EL (cell line): Measurements from ENCODE around the gene SEC14L1.

Experiments used
- DNase-seq: peaks from one replicate; pipeline ENCODE4 v3.0.0-alpha.2; 2016

Gene SEC14L1

DNA sequence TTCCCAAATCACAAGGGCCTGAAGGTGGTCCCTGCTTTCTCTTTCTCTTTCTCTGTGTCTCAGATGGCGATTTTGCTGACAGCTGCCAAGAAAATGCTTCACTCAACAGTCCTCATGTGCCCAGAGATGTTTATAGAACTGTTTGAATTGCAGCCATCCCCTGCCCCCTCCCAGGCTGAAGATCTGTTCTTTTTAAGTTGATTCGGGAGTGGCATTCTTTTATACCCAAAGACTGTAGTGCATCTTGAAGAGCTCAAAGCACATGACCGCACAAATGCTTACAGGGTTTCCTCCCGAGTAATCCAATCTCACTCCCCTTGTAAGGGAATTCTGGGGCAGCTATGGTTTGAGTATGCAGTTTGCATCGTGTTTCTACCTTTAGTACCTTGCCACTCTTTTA lies 75.7 kb downstream of the SEC14L1 start:
- no peak for DNase-seq

DNA sequence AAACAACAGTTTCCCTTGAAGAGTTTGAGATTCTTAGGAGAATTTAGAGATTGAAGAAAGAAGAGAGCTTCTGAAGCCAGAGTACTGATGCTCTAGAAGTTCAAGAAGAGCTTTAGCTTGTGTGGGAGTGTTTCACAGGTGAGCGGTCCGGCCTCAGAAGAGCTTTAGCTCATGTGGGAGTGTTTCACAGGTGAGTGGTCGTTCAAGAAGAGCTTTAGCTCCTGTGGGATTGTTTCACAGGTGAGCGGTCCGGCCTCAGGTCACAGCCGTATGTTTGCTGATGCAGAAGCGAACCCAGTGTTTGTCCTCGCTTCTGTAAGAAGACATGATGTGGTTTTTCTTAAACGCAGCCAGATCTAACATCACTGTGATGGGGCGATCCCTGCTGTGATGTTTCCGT lies 76.4 kb downstream of the SEC14L1 start:
- DNase-seq: no peak

GRCh38 chr17:77217566-77217965 lies 76.8 kb downstream of the SEC14L1 start:
- DNase-seq: no peak

- no peak for DNase-seq
These were observed 78.1 kb downstream of the SEC14L1 start for GRCh38 chr17:77218902-77219301.

GRCh38 chr17:77222356-77222755 lies 81.6 kb downstream of the SEC14L1 start:
- peak; percentile 18 for DNase-seq

- no peak for DNase-seq
These were observed 83.1 kb downstream of the SEC14L1 start for GRCh38 chr17:77223642-77224420.

DNA sequence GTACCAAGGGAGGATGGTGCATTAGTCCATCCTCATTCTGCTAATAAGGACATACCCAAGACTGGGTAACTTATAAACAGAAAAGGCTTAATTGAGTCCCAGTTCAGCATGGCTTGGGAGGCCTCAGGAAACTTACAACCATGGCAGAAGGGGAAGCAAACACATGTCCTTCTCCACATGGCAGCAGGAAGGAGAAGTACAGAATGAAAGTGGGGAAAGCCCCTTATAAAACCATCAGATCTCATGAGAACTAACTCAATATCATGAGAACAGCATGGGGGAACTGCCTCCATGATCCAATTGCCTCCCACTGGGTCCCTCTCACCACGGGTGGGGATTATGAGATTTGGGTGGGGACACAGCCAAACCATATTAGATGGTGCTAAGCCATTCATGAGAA lies 84.5 kb downstream of the SEC14L1 start:
- no peak for DNase-seq

- no peak for DNase-seq
These were observed 86.9 kb downstream of the SEC14L1 start for GRCh38 chr17:77227461-77228240.

DNA sequence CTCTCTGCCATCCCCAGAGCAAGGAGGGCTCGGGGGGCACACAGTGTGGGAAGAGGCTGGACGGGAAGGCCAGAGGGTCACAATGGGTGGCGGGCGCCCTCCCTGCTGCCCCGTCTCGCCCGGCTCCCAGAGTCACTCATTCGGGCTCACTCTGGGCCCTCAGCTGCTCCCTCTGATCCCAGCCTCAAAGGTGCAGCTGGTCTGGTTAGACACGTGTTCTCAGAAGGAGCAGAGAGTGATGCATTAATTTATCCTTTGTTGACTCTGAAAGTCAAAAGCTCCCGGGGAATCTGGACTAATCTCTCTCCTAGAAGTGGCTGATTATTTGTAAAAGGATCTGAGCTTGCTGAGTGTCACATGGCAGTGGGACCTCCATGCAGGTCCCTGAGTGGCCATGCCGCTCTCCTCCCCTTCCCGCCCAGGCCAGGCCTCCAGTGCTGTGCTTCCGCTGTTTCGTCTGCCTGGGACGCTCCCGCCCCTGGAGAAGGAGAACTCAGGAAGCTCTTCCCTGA lies 87.5 kb downstream of the SEC14L1 start:
- no peak for DNase-seq

DNA sequence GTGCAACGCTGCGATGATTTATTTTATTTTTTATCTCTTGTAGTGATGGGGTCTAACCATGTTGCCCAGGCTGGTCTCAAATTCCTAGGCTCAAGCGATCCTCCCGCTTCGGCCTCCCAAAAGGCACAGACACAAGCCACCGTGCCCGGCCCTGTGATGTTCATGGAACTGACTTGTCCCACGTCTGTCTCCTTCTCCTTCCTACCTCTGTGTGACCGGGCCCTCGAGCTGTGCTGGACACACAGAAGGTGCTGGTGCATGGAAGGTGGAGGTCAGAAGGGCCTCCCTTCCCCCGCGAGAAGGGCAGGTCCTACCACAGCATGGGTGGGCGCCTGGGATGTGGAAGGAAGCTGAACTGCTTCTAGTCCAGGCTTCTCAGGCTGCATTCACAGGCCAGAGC lies 88.0 kb downstream of the SEC14L1 start:
- no peak for DNase-seq

- no peak for DNase-seq
These were observed 89.1 kb downstream of the SEC14L1 start for GRCh38 chr17:77229786-77230435.

DNA sequence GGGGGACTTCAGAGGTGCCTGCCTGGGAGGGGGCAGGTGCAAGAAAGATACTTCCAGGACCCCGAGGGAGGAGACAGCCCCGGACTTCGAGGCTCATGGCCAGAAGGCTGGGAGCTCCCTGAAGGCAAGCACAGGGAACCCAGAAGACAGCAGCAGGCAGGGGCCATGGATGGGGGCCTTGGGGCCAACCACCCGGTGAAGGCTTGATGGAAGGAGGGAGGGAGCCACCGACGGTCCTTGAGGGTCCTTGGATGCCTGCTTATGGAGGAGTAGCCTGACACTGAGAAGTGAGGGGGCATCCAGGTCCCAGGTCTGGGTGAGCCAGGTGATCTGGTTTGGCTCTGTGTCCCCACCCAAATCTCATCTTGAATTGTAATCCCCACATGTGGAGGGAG lies 89.7 kb downstream of the SEC14L1 start:
- no peak for DNase-seq

GRCh38 chr17:77231076-77231871 lies 90.5 kb downstream of the SEC14L1 start:
- DNase-seq: no peak

DNA sequence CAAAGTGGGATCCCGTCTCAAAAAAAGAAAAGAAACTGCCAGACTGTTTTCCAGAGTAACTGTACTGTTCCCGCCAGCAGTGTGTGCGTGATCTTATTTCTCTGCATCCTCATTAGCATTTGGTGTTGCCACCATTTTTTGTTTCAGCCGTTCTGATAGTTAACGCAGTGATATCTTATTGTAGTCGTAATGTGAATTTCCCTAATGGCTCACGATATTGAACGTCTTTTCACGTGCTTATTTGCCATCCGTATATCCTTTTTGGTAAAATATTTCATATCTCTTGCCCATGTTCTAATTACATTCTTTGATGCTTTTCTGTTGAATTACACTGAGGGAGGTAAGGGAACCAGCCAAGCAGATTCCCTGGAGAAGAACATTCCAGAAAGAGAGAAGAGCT lies 92.4 kb downstream of the SEC14L1 start:
- DNase-seq: no peak

DNA sequence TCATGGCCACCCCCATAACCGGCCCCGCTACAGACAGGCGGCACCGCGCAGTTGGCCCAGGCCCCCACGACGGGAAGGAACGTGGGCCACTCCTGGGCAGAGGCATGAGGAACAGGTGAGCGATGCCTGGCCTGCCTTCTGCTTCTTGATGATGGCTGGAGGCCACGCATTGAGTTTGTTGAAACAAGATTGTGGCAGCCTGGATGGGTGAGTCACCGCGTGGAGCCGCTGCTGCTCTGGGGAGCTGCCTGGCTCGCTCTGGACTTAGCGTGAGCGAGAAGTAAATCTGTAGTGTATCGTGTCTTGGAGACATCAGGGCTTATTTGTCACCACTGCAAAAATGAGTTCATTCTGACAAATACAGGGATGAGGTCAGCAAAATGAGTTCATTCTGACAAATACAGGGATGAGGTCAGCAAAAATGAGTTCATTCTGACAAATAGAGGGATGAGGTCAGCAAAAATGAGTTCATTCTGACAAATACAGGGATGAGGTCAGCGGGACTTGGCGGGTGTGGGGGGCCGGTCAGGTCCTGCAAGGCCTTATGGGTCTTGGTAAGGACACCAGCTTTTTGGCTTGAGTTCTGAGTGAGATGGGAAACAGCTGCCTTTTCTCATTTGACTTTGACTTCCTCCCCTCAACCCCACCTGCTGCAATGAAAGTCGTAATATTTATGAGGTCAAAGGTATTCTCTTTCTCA lies 93.0 kb downstream of the SEC14L1 start:
- peak; percentile 56 for DNase-seq

- DNase-seq: no peak
These were observed 93.9 kb downstream of the SEC14L1 start for GRCh38 chr17:77234695-77235094.

DNA sequence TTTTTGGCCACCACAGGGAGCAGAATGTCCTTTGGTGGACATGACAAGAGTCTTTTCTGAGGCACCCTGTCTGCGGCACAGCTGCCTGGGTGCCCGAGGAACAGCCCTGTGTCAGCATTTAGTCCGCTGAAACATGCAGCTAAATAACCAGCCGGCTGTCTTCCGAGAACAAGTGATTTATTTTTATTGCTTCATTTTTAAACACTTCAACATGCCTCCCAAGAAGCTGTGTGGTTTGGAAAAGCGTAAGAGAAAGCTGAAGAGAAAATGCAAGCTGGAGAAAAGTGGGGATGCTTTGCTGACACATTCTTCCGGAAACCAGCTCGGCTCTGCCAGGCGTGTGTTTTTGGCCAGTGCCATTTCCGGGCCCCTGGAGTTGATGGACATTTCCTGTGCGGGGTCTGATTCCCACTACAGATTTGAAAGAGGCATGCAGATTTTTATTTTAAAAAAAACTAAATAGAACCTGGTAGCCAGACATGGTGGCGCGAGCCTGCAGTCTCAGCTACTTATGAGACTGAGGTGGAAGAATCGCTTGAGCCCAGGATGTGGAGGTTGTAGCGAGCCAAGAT lies 94.7 kb downstream of the SEC14L1 start:
- DNase-seq: peak; percentile 83

- DNase-seq: no peak
These were observed 96.7 kb downstream of the SEC14L1 start for GRCh38 chr17:77237232-77238008.

GRCh38 chr17:77240976-77241375 lies 100.2 kb downstream of the SEC14L1 start:
- DNase-seq: no peak

DNA sequence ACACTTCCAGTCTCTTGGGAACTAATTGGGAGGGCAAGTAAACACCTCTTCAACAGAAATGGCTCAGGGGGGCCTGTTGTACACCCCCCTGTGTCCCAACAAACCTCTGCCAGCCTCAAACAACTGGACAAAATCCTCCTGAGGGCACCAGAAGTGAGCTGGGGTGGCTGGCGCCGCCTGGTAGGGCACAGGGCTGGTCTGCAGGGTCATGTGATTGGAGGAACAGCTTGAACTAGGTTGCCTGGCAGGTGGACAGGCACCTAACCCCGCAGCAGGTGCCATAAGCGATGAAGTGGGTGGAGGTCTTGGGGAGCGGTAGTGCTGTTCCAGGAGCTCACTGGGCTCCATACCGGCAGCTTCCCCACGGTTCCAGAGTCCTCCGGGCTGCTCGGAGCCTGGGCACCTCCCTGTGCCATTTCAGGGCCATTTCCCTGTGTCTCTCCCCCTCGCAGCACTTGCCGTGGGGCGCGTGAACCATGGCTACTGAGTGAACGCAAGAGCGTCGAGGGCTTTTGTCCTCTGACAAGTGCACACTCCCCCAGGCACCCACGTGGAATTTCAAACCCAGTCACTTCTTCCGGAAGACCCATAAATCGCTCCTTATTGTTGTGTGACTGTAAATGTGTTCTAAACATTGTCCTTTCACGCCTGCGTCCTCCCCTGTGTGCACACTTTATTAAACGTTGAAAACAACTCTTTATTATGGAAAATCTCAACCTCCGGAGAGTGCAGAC lies 101.5 kb downstream of the SEC14L1 start:
- no peak for DNase-seq
